Breast epithelium (tissue), 4 donors: Measurements from ENCODE around the gene KIAA0040. TPM values are rescaled to one million over a fixed set of nuclear protein-coding genes. Genes with fewer than 3 reads are reported as not detected.
A peak's percentile ranks its signal among the peaks of the same experiment; 100 is the strongest.

Source experiments
- DNase-seq, 2 donors: peaks; one replicate each; pipeline ENCODE4 v3.0.0-alpha.2; 2019; ENCODE audit warnings: low spot score in 2 of 2
- H3K27ac ChIP-seq, 2 donors: fragments of 200-600 bp; sonication (generic) in 1 of 2; one replicate each; pipeline ENCODE4 v1.5.1; 2016 to 2019; ENCODE audit warnings: mild to moderate bottlenecking in 1 of 2
- H3K27me3 ChIP-seq, 2 donors: fragments of 200-600 bp; sonication (generic) in 1 of 2; one replicate each; pipeline versions ENCODE4 v1.5.1 to v1.6.0; 2017 to 2019; ENCODE audit warnings: control low read depth in 1 of 2, mild to moderate bottlenecking in 1 of 2
- H3K36me3 ChIP-seq: fragments of 200-600 bp; one replicate; pipeline ENCODE4 v1.5.1; 2019
- H3K4me1 ChIP-seq, 2 donors: fragments of 200-600 bp; sonication (generic); one replicate each; pipeline ENCODE4 v1.5.1; 2016 to 2019; ENCODE audit warnings: control low read depth in 1 of 2
- H3K4me3 ChIP-seq, 3 donors: fragments of 200-600 bp; sonication (generic); 1 replicate in 2 of 3; 2 replicates in 1 of 3; pipeline ENCODE4 v1.5.1; 2016 to 2019; ENCODE audit warnings: mild to moderate bottlenecking in 3 of 3, moderate library complexity in 2 of 3
- H3K9me3 ChIP-seq, 2 donors: fragments of 200-600 bp; sonication (generic) in 1 of 2; one replicate each; pipeline ENCODE4 v1.5.1; 2016 to 2019; ENCODE audit warnings: control low read depth in 1 of 2
- POLR2A ChIP-seq: fragments of 450-650 bp; IDR thresholded peaks from one replicate; pipeline ENCODE4 v1.6.1; 2016; ENCODE audit warnings: antibody characterized with exemption, mild to moderate bottlenecking, moderate library complexity
- POLR2AphosphoS5 ChIP-seq, 3 donors: sonication (generic); formaldehyde crosslinking; IDR thresholded peaks; one replicate each; pipeline ENCODE4 v1.6.1; 2017; ENCODE audit warnings: antibody characterized with exemption in 3 of 3
- intact Hi-C: fragments of 100-400 bp; cut with DNase I; formaldehyde crosslinking; loops from one replicate; pipeline ENCODE4 v1.15.1; 2023; ENCODE audit warnings: low total_unique reads
- total RNA-seq, 3 donors: library from RNA; depleted of rRNA; stranded (reverse); fragments of >200 nt; gene quantifications; one replicate each; pipeline ENCODE4 v1.1.0, GENCODE V29; 2016
- TF ChIP-seq, protein P1 (sequence below), 3 donors: fragments of 450-650 bp; IDR thresholded peaks; one replicate each; pipeline ENCODE4 v1.5.1; 2016 to 2017; ENCODE audit warnings: antibody characterized with exemption in 3 of 3, mild to moderate bottlenecking in 3 of 3, moderate library complexity in 3 of 3

KIAA0040 gene
- 100 to 1,000 TPM in 1 of 3 donors, 10 to 100 TPM in 2; 43.6 to 160 (median 56.9) TPM for total RNA-seq

DNA sequence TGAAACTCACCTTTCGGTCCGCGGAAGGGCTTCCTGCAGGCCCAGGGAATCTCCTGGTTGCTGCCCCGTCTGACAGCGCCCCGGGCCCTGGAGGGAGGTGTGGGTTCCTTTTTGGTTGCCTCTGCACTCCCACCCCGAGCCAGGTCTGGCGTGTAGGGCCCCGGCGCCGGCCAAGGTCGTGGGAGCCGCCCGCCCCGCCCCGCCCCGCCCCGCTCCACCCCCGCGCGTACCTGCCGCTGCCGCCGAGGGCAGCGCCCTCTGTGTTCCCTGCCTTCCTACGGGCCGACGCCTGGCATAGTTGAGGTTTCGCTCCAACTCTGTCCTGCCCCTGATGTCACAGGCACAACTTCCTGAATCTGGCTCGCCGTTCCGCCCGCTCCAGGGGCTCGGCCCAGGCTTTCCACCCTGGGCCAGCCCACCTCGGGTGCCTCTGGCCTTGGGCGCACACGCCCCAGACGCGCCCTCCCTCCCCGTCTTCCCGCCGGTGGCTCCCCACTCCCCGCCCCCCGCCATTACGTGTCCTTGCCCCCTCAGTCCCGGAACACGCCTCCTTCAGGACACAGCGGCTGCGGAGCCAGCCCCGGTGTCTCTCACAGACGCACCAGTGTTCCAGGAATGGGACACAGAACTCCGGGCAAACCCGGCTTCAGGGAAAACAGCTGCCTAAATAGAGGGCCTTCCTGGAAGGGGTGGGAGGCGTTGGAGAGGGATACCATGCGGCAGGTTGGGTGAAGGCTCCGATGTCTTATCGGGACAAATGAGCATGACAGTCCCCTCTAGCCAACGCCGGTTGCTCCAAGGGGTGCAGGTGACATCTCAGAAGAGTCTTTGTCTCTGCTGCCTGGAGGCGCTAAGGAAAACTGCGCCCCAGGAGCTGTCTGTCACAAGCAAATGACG lies at the start of gene KIAA0040:
KIAA0040 (minus strand) TSS at position 147 of the 897 bp plus-strand sequence. CDS start 31,763 bp downstream, outside the sequence.
- Histone ChIP-seq H3K27ac (peak within 1 kb of the TSS; percentile 96 to 97), H3K4me1 (peaks cover 0 to 4% of the 10 kb centered on the region in 2 donors), H3K36me3 (no peaks in the 10 kb centered on the region), H3K9me3 (no peaks in the 10 kb centered on the region), H3K27me3 (no peaks in the 10 kb centered on the region), H3K4me3 (peak within 1 kb of the TSS; percentile 54 to 75 (median 69))
- intact Hi-C loops, result no loop called here
- peak; percentile 78 to 86 for DNase-seq
- TF ChIP-seq, protein P1, sequence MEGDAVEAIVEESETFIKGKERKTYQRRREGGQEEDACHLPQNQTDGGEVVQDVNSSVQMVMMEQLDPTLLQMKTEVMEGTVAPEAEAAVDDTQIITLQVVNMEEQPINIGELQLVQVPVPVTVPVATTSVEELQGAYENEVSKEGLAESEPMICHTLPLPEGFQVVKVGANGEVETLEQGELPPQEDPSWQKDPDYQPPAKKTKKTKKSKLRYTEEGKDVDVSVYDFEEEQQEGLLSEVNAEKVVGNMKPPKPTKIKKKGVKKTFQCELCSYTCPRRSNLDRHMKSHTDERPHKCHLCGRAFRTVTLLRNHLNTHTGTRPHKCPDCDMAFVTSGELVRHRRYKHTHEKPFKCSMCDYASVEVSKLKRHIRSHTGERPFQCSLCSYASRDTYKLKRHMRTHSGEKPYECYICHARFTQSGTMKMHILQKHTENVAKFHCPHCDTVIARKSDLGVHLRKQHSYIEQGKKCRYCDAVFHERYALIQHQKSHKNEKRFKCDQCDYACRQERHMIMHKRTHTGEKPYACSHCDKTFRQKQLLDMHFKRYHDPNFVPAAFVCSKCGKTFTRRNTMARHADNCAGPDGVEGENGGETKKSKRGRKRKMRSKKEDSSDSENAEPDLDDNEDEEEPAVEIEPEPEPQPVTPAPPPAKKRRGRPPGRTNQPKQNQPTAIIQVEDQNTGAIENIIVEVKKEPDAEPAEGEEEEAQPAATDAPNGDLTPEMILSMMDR (IDR thresholded peaks at IDR 0.05), result peak in 1 of 3 donors; percentile 9
- TF ChIP-seq POLR2A (no peak), POLR2AphosphoS5 (IDR thresholded peaks at IDR 0.05) (peak in 2 of 3 donors; percentile 51 to 59)

DNA sequence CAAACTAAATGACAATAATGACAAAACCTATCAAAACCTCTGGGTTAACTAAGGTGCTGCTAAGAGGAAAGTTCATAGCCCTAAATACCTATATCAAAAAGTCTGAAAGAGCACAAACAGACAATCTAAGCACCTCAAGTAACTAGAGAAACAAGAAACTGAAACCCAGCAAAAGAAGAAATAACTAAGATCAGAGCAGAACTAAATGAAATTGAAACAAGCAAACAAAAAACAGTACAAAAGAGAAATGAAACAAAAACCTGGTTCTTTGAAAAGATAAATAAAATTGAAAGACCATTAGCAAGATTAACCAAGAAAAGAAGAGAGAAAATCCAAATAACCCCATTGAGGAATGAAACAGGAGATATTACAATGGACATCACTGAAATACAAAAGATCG lies 44.8 kb upstream of the KIAA0040 start:
- H3K4me3 ChIP-seq, result no peak overlapping the region
- no peaks in the 10 kb centered on the region for H3K9me3 ChIP-seq
- TF ChIP-seq POLR2A, result no peak
- TF ChIP-seq, protein P1 (IDR thresholded peaks at IDR 0.05), result no peak
- TF ChIP-seq POLR2AphosphoS5 (IDR thresholded peaks at IDR 0.05), result no peak
- H3K4me1 ChIP-seq, result no peaks in the 10 kb centered on the region
- DNase-seq, result no peak
- intact Hi-C loops, result no loop called here
- no peaks in the 10 kb centered on the region for H3K27me3 ChIP-seq
- no peaks in the 10 kb centered on the region for H3K36me3 ChIP-seq
- no peak overlapping the region for H3K27ac ChIP-seq

DNA sequence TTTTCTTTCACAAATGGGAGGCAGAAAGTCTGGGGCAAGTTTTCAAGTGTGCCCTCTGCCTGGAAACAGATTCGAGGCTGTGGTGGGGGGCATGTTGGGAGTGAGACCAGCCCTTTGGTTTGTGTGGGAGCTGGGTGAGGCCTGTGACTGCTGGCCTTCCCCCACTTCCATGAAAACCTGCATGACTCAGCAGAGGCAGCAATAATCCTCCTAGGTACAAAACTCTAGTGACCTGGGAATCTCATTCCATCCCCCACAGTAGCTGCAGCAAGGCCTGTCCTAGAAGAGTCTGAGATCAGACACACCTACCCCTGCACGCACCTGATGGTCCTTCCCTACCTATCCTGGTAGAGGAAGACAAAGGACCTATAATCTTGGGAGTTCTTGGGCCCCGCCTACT lies 42.1 kb upstream of the KIAA0040 start:
- no peaks in the 10 kb centered on the region for H3K4me1 ChIP-seq
- TF ChIP-seq, protein P1 (IDR thresholded peaks at IDR 0.05), result no peak
- TF ChIP-seq POLR2A (no peak), POLR2AphosphoS5 (IDR thresholded peaks at IDR 0.05) (no peak)
- no peak for DNase-seq
- H3K4me3 ChIP-seq, result no peak overlapping the region
- H3K27me3 ChIP-seq, result no peaks in the 10 kb centered on the region
- intact Hi-C loops, result no loop called here
- H3K36me3 ChIP-seq, result no peaks in the 10 kb centered on the region
- H3K9me3 ChIP-seq, result no peaks in the 10 kb centered on the region
- no peak overlapping the region for H3K27ac ChIP-seq

DNA sequence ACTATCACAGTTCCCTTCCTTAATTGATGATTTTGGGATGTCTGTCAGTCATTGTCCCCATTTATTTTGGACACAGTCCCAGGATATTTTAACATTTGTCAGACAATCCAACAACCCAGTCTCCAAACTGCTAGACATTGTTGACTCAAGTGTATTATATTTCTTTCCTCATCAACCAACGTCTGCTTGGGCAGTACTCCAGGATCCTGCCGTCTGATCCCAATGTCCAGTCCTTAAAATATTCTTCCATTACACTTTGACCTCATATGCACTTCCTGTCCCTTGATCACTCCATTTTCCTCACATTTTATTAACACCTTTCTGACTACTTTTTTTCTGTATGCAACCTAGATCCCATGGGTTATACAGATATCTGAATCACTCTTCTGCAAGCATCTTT lies 39.8 kb upstream of the KIAA0040 start:
- Histone ChIP-seq H3K9me3 (no peaks in the 10 kb centered on the region), H3K36me3 (no peaks in the 10 kb centered on the region), H3K27ac (no peak overlapping the region), H3K27me3 (no peaks in the 10 kb centered on the region), H3K4me1 (no peaks in the 10 kb centered on the region), H3K4me3 (no peak overlapping the region)
- no peak for DNase-seq
- TF ChIP-seq, protein P1 (IDR thresholded peaks at IDR 0.05), result no peak
- TF ChIP-seq POLR2A, result no peak
- no peak for TF ChIP-seq POLR2AphosphoS5 (IDR thresholded peaks at IDR 0.05)
- intact Hi-C loops, result no loop called here

DNA sequence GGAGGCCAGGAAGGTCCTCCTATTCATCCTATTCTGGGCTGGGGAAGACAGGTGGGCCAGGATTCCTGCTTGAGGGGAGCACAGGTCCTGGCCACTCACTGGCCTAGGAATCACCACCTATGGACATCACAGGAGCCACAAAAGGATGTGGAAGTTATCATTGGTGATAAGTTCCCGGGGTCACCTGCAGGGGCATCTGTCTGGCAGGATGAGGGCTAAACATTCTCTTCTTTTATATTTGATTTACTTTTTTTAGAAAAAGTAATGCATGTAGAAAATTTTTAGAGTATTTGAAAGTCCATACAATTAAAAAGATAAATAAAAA lies 33.2 kb upstream of the KIAA0040 start:
- H3K27ac ChIP-seq, result no peak overlapping the region
- intact Hi-C loops, result no loop called here
- H3K4me1 ChIP-seq, result peaks cover 0 to 5% of the 10 kb centered on the region in 2 donors
- DNase-seq, result no peak
- H3K4me3 ChIP-seq, result no peak overlapping the region
- no peaks in the 10 kb centered on the region for H3K27me3 ChIP-seq
- H3K36me3 ChIP-seq, result no peaks in the 10 kb centered on the region
- TF ChIP-seq POLR2A, result no peak
- TF ChIP-seq, protein P1 (IDR thresholded peaks at IDR 0.05), result peak in 1 of 3 donors; percentile 10
- H3K9me3 ChIP-seq, result no peaks in the 10 kb centered on the region
